ENCODE data around the gene LANCL3.

The LANCL3 gene

GRCh38 chrX:37607243-37607642 lies 35.8 kb downstream of the LANCL3 start:
- no peaks in the 10 kb centered on the region for H3K27me3 ChIP-seq (replicated peaks; ENCODE audit: control insufficient read depth, insufficient read depth, low read length, poor library complexity, severe bottlenecking)
- no peak for DNase-seq
- no peaks in the 10 kb centered on the region for H3K36me3 ChIP-seq (ENCODE audit: control insufficient read depth, insufficient read depth, low read length)
- H3K9me3 ChIP-seq (ENCODE audit: control insufficient read depth, low read length) = no peaks in the 10 kb centered on the region
- no peak overlapping the region for H3K27ac ChIP-seq (ENCODE audit: insufficient read depth, low read length, poor library complexity, severe bottlenecking)
- H3K4me1 ChIP-seq (ENCODE audit: control insufficient read depth, insufficient read depth, low read length, poor library complexity, severe bottlenecking) = no peaks in the 10 kb centered on the region
- H3K4me3 ChIP-seq (ENCODE audit: insufficient read depth, low read depth, low read length, poor library complexity, severe bottlenecking) = no peak overlapping the region

DNA sequence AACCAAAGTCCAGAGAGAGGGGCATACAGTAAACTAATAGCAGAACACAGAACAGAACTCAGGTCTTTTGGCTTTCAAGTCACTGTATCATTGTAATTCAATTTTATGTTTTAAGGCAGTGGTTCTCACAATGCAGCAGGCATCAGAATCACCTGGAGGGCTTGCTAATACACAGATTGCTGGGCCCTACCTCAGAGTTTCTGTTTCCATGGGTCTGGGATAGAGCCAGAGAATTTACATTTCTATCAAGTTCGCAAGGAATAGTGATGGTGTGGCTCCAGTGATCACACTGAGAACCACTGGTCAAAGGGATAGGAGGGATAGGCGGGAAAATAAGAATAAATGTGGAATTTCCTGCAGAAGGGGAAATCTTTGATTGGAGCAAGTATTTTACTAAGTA lies 36.7 kb downstream of the LANCL3 start:
- Histone ChIP-seq H3K36me3 (ENCODE audit: control insufficient read depth, insufficient read depth, low read length) (no peaks in the 10 kb centered on the region), H3K9me3 (ENCODE audit: control insufficient read depth, low read length) (no peaks in the 10 kb centered on the region), H3K4me1 (ENCODE audit: control insufficient read depth, insufficient read depth, low read length, poor library complexity, severe bottlenecking) (no peaks in the 10 kb centered on the region), H3K4me3 (ENCODE audit: insufficient read depth, low read depth, low read length, poor library complexity, severe bottlenecking) (no peak overlapping the region), H3K27me3 (replicated peaks; ENCODE audit: control insufficient read depth, insufficient read depth, low read length, poor library complexity, severe bottlenecking) (no peaks in the 10 kb centered on the region), H3K27ac (ENCODE audit: insufficient read depth, low read length, poor library complexity, severe bottlenecking) (no peak overlapping the region)
- no peak for DNase-seq

DNA sequence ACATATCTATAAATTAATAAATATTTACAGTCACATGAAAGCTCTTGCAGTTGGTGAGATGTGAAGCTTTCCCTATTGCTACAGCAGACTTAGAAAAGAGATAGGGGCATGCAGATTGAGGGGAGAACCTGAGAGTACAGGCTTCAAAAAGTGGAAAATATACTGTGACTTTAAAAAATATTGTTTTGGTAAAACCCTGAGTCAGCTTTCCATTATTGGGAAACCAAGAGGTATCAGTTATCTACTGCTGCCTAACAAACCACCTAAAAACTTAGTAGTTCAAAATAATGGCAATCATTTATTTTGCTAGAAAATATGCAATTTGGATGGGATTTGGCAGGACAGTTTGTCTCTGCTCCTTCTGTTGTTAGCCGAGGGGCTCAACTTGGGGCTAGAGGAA lies 38.3 kb downstream of the LANCL3 start:
- Histone ChIP-seq H3K27me3 (replicated peaks; ENCODE audit: control insufficient read depth, insufficient read depth, low read length, poor library complexity, severe bottlenecking) (no peaks in the 10 kb centered on the region), H3K4me3 (ENCODE audit: insufficient read depth, low read depth, low read length, poor library complexity, severe bottlenecking) (no peak overlapping the region), H3K27ac (ENCODE audit: insufficient read depth, low read length, poor library complexity, severe bottlenecking) (no peak overlapping the region), H3K4me1 (ENCODE audit: control insufficient read depth, insufficient read depth, low read length, poor library complexity, severe bottlenecking) (no peaks in the 10 kb centered on the region), H3K9me3 (ENCODE audit: control insufficient read depth, low read length) (no peaks in the 10 kb centered on the region), H3K36me3 (ENCODE audit: control insufficient read depth, insufficient read depth, low read length) (no peaks in the 10 kb centered on the region)
- DNase-seq = no peak

GRCh38 chrX:37613933-37614332 lies 42.5 kb downstream of the LANCL3 start:
- DNase-seq = no peak
- H3K9me3 ChIP-seq (ENCODE audit: control insufficient read depth, low read length) = no peaks in the 10 kb centered on the region
- H3K27ac ChIP-seq (ENCODE audit: insufficient read depth, low read length, poor library complexity, severe bottlenecking) = no peak overlapping the region
- H3K4me1 ChIP-seq (ENCODE audit: control insufficient read depth, insufficient read depth, low read length, poor library complexity, severe bottlenecking) = no peaks in the 10 kb centered on the region
- H3K36me3 ChIP-seq (ENCODE audit: control insufficient read depth, insufficient read depth, low read length) = no peaks in the 10 kb centered on the region
- no peak overlapping the region for H3K4me3 ChIP-seq (ENCODE audit: insufficient read depth, low read depth, low read length, poor library complexity, severe bottlenecking)
- H3K27me3 ChIP-seq (replicated peaks; ENCODE audit: control insufficient read depth, insufficient read depth, low read length, poor library complexity, severe bottlenecking) = no peaks in the 10 kb centered on the region

- no peaks in the 10 kb centered on the region for H3K4me1 ChIP-seq (ENCODE audit: control insufficient read depth, insufficient read depth, low read length, poor library complexity, severe bottlenecking)
- H3K4me3 ChIP-seq (ENCODE audit: insufficient read depth, low read depth, low read length, poor library complexity, severe bottlenecking) = no peak overlapping the region
- H3K27ac ChIP-seq (ENCODE audit: insufficient read depth, low read length, poor library complexity, severe bottlenecking) = no peak overlapping the region
- H3K9me3 ChIP-seq (ENCODE audit: control insufficient read depth, low read length) = no peaks in the 10 kb centered on the region
- no peaks in the 10 kb centered on the region for H3K27me3 ChIP-seq (replicated peaks; ENCODE audit: control insufficient read depth, insufficient read depth, low read length, poor library complexity, severe bottlenecking)
- no peak for DNase-seq
- H3K36me3 ChIP-seq (ENCODE audit: control insufficient read depth, insufficient read depth, low read length) = no peaks in the 10 kb centered on the region
Observed at GRCh38 chrX:37627602-37628001, 56.1 kb downstream of the LANCL3 start.

- no peak overlapping the region for H3K4me3 ChIP-seq (ENCODE audit: insufficient read depth, low read depth, low read length, poor library complexity, severe bottlenecking)
- H3K27ac ChIP-seq (ENCODE audit: insufficient read depth, low read length, poor library complexity, severe bottlenecking) = no peak overlapping the region
- H3K36me3 ChIP-seq (ENCODE audit: control insufficient read depth, insufficient read depth, low read length) = no peaks in the 10 kb centered on the region
- no peaks in the 10 kb centered on the region for H3K27me3 ChIP-seq (replicated peaks; ENCODE audit: control insufficient read depth, insufficient read depth, low read length, poor library complexity, severe bottlenecking)
- H3K9me3 ChIP-seq (ENCODE audit: control insufficient read depth, low read length) = no peaks in the 10 kb centered on the region
- no peak for DNase-seq
- H3K4me1 ChIP-seq (ENCODE audit: control insufficient read depth, insufficient read depth, low read length, poor library complexity, severe bottlenecking) = no peaks in the 10 kb centered on the region
Observed at GRCh38 chrX:37638047-37638446, 66.6 kb downstream of the LANCL3 start.

DNA sequence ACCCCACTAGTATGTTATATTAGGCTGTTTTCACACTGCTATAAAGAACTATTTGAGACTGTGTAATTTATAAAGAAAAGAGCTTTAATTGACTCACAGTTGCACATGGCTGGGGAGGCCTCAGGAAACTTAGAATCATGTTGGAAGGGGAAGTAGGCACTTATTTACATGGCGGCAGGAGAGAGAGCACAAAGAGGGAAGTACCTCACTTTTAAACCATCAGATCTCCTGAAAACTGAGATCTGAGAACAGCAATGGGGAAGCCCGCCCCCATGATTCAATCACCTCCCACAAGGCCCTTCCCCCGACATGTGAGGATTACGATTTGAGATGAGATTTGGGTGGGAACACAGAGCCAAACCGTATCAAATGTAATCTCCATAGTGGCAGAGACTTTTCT lies 68.7 kb downstream of the LANCL3 start:
- Histone ChIP-seq H3K4me3 (ENCODE audit: insufficient read depth, low read depth, low read length, poor library complexity, severe bottlenecking) (no peak overlapping the region), H3K27me3 (replicated peaks; ENCODE audit: control insufficient read depth, insufficient read depth, low read length, poor library complexity, severe bottlenecking) (no peaks in the 10 kb centered on the region), H3K4me1 (ENCODE audit: control insufficient read depth, insufficient read depth, low read length, poor library complexity, severe bottlenecking) (no peaks in the 10 kb centered on the region), H3K9me3 (ENCODE audit: control insufficient read depth, low read length) (no peaks in the 10 kb centered on the region), H3K27ac (ENCODE audit: insufficient read depth, low read length, poor library complexity, severe bottlenecking) (no peak overlapping the region), H3K36me3 (ENCODE audit: control insufficient read depth, insufficient read depth, low read length) (no peaks in the 10 kb centered on the region)
- no peak for DNase-seq

DNA sequence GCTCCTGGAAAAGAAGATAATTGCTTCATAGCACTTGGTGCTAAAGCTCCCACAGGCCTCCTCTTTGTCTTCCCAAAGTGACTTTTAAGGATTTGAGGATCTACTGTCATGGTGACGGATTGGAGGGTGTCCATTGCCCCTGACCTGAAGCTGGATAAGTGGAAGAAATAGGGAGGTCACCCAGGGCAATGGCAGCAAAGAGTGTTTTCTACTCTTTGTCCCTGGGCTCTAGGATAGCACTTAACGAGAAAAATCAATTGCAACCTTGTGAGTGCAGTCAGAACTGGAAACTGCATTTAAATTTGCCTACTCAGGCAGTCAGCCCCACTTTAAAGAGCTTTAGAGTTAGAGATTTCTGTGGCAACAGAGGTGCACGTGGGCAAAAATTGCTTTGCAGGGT lies 70.4 kb downstream of the LANCL3 start:
- H3K9me3 ChIP-seq (ENCODE audit: control insufficient read depth, low read length) = no peaks in the 10 kb centered on the region
- H3K36me3 ChIP-seq (ENCODE audit: control insufficient read depth, insufficient read depth, low read length) = no peaks in the 10 kb centered on the region
- no peak overlapping the region for H3K4me3 ChIP-seq (ENCODE audit: insufficient read depth, low read depth, low read length, poor library complexity, severe bottlenecking)
- no peaks in the 10 kb centered on the region for H3K27me3 ChIP-seq (replicated peaks; ENCODE audit: control insufficient read depth, insufficient read depth, low read length, poor library complexity, severe bottlenecking)
- no peak overlapping the region for H3K27ac ChIP-seq (ENCODE audit: insufficient read depth, low read length, poor library complexity, severe bottlenecking)
- no peak for DNase-seq
- no peaks in the 10 kb centered on the region for H3K4me1 ChIP-seq (ENCODE audit: control insufficient read depth, insufficient read depth, low read length, poor library complexity, severe bottlenecking)

GRCh38 chrX:37644381-37645305 lies 73.2 kb downstream of the LANCL3 start:
- DNase-seq = no peak
- Histone ChIP-seq H3K27me3 (replicated peaks; ENCODE audit: control insufficient read depth, insufficient read depth, low read length, poor library complexity, severe bottlenecking) (no peaks in the 10 kb centered on the region), H3K27ac (ENCODE audit: insufficient read depth, low read length, poor library complexity, severe bottlenecking) (no peak overlapping the region), H3K36me3 (ENCODE audit: control insufficient read depth, insufficient read depth, low read length) (no peaks in the 10 kb centered on the region), H3K4me3 (ENCODE audit: insufficient read depth, low read depth, low read length, poor library complexity, severe bottlenecking) (no peak overlapping the region), H3K9me3 (ENCODE audit: control insufficient read depth, low read length) (no peaks in the 10 kb centered on the region), H3K4me1 (ENCODE audit: control insufficient read depth, insufficient read depth, low read length, poor library complexity, severe bottlenecking) (no peaks in the 10 kb centered on the region)

GRCh38 chrX:37646254-37646653 lies 74.8 kb downstream of the LANCL3 start:
- no peak overlapping the region for H3K27ac ChIP-seq (ENCODE audit: insufficient read depth, low read length, poor library complexity, severe bottlenecking)
- no peak overlapping the region for H3K4me3 ChIP-seq (ENCODE audit: insufficient read depth, low read depth, low read length, poor library complexity, severe bottlenecking)
- H3K9me3 ChIP-seq (ENCODE audit: control insufficient read depth, low read length) = no peaks in the 10 kb centered on the region
- H3K27me3 ChIP-seq (replicated peaks; ENCODE audit: control insufficient read depth, insufficient read depth, low read length, poor library complexity, severe bottlenecking) = no peaks in the 10 kb centered on the region
- no peaks in the 10 kb centered on the region for H3K4me1 ChIP-seq (ENCODE audit: control insufficient read depth, insufficient read depth, low read length, poor library complexity, severe bottlenecking)
- H3K36me3 ChIP-seq (ENCODE audit: control insufficient read depth, insufficient read depth, low read length) = no peaks in the 10 kb centered on the region
- DNase-seq = no peak

All from effector memory CD4-positive, alpha-beta T cell (primary cell).